HFFc6 (cell line): ENCODE measurements around the gene FAM200C. TPM values are rescaled to one million over a fixed set of nuclear protein-coding genes. Genes with fewer than 3 reads are reported as not detected.

Experiments
- DNase-seq: peaks from one replicate; pipeline ENCODE4 v3.0.0-alpha.2; 2018
- H3K27ac Mint-ChIP-seq: 2 replicates; pipeline ENCODE4 v1.8.0; 2020; ENCODE audit warnings: mild to moderate bottlenecking, mixed read lengths
- H3K27me3 Mint-ChIP-seq: 2 replicates; pipeline ENCODE4 v1.8.0; 2021; ENCODE audit warnings: mild to moderate bottlenecking, moderate library complexity, mixed read lengths; ENCODE audit not compliant: insufficient read depth
- H3K36me3 Mint-ChIP-seq: 2 replicates; pipeline ENCODE4 v1.8.0; 2021; ENCODE audit warnings: low read depth, mixed read lengths
- H3K4me1 Mint-ChIP-seq: 2 replicates; pipeline ENCODE4 v1.8.0; 2020; ENCODE audit warnings: low read depth, mixed read lengths
- H3K4me3 Mint-ChIP-seq: 2 replicates; pipeline ENCODE4 v1.8.0; 2020; ENCODE audit warnings: mild to moderate bottlenecking, moderate library complexity, mixed read lengths
- H3K9me3 Mint-ChIP-seq: 2 replicates; pipeline ENCODE4 v1.8.0; 2020; ENCODE audit warnings: mild to moderate bottlenecking, mixed read lengths
- total RNA-seq, 6 experiments: library from RNA; stranded (reverse); fragmentation: NEBNext Ultra II Directional; extraction: Animal tissue kit (Norgen Biotek cat#: 25700); gene quantifications; 2 replicates in 1 of 6; 3 replicates in 5 of 6; pipeline ENCODE4 v1.2.3, GENCODE V29; 2021
- TF ChIP-seq, protein P1 (sequence below): fragments of 200-600 bp; sonication (generic); IDR thresholded peaks from 2 replicates; pipeline ENCODE4 v1.5.0; 2021; ENCODE audit warnings: antibody characterized with exemption, mild to moderate bottlenecking

FAM200C gene
- total RNA-seq, 6 experiments from 2014 or later, result 1.9 to 3.0 (median 2.6) TPM

GRCh38 chr5:160390787-160391696 lies 8.8 kb downstream of the FAM200C start:
- Mint-ChIP-seq H3K36me3 (peaks cover 20% of the 10 kb centered on the region), H3K4me1 (no peaks in the 10 kb centered on the region), H3K9me3 (peaks cover 22% of the 10 kb centered on the region), H3K4me3 (no peak overlapping the region), H3K27me3 (no peaks in the 10 kb centered on the region), H3K27ac (no peak overlapping the region)
- TF ChIP-seq, protein P1, sequence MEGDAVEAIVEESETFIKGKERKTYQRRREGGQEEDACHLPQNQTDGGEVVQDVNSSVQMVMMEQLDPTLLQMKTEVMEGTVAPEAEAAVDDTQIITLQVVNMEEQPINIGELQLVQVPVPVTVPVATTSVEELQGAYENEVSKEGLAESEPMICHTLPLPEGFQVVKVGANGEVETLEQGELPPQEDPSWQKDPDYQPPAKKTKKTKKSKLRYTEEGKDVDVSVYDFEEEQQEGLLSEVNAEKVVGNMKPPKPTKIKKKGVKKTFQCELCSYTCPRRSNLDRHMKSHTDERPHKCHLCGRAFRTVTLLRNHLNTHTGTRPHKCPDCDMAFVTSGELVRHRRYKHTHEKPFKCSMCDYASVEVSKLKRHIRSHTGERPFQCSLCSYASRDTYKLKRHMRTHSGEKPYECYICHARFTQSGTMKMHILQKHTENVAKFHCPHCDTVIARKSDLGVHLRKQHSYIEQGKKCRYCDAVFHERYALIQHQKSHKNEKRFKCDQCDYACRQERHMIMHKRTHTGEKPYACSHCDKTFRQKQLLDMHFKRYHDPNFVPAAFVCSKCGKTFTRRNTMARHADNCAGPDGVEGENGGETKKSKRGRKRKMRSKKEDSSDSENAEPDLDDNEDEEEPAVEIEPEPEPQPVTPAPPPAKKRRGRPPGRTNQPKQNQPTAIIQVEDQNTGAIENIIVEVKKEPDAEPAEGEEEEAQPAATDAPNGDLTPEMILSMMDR, result peak; percentile 81
- peak; percentile 28 for DNase-seq

GRCh38 chr5:160387445-160387844 lies 12.4 kb downstream of the FAM200C start:
- H3K4me3 Mint-ChIP-seq, result no peak overlapping the region
- H3K4me1 Mint-ChIP-seq, result no peaks in the 10 kb centered on the region
- TF ChIP-seq, protein P1, result no peak
- DNase-seq, result no peak
- peaks cover 22% of the 10 kb centered on the region for H3K9me3 Mint-ChIP-seq
- no peaks in the 10 kb centered on the region; the same call in 1 of the 2 replicates for H3K27me3 Mint-ChIP-seq
- H3K27ac Mint-ChIP-seq, result no peak overlapping the region
- peaks cover 20% of the 10 kb centered on the region for H3K36me3 Mint-ChIP-seq

- H3K27me3 Mint-ChIP-seq, result no peaks in the 10 kb centered on the region; the same call in 1 of the 2 replicates
- H3K4me1 Mint-ChIP-seq, result no peaks in the 10 kb centered on the region
- peaks cover 20% of the 10 kb centered on the region for H3K36me3 Mint-ChIP-seq
- no peak overlapping the region for H3K27ac Mint-ChIP-seq
- DNase-seq, result no peak
- TF ChIP-seq, protein P1, result no peak
- H3K9me3 Mint-ChIP-seq, result peaks cover 22% of the 10 kb centered on the region
- H3K4me3 Mint-ChIP-seq, result no peak overlapping the region
These were observed 14.4 kb downstream of the FAM200C start for GRCh38 chr5:160385496-160385895.

DNA sequence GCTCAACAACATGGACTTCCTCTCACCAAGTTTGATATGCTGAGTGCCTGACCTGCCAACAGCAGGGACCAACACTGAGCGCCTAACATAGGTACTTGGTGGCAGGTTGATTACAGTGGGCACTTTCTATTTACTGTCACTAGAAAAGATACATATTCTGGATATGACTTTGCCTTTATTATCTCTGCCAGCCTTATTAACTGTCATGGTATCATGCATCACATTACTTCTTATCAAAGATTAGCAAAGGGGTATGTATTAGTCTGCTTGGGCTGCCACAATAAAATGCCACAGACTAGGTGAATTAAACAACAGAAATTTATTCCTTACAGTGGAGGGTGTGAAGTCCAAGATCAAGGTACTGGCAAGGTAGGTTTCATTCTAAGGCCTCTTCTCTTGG lies 15.2 kb downstream of the FAM200C start:
- DNase-seq, result no peak
- no peak overlapping the region for H3K27ac Mint-ChIP-seq
- H3K27me3 Mint-ChIP-seq, result no peaks in the 10 kb centered on the region; the same call in none of the 2 replicates
- no peaks in the 10 kb centered on the region for H3K4me1 Mint-ChIP-seq
- H3K4me3 Mint-ChIP-seq, result no peak overlapping the region
- H3K9me3 Mint-ChIP-seq, result peaks cover 22% of the 10 kb centered on the region
- H3K36me3 Mint-ChIP-seq, result peaks cover 20% of the 10 kb centered on the region
- TF ChIP-seq, protein P1, result no peak

DNA sequence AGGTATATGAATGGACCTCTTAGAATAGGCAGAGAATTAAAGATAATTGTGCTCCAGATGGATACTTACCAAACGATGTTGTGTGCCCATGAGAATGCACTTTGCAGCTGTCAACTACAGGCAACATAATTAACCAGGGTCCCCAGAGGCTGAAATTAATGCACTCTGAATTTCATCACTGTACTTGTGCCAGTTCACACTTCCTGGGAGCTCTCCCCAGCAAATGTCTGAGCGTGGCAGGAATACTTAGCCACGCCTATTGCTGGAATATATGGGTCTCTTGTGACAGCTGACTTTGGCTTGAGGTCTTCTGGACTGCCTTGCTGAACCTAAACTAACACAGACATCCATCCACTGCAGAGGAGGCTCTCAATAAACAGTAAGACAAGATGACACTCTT lies 17.5 kb downstream of the FAM200C start:
- Mint-ChIP-seq H3K4me1 (no peaks in the 10 kb centered on the region), H3K4me3 (no peak overlapping the region), H3K27me3 (no peaks in the 10 kb centered on the region; the same call in none of the 2 replicates), H3K9me3 (peaks cover 5% of the 10 kb centered on the region), H3K27ac (no peak overlapping the region), H3K36me3 (peaks cover 4% of the 10 kb centered on the region)
- TF ChIP-seq, protein P1, result no peak
- no peak for DNase-seq
